ENCODE data around the gene PHF5A.

PHF5A gene

DNA sequence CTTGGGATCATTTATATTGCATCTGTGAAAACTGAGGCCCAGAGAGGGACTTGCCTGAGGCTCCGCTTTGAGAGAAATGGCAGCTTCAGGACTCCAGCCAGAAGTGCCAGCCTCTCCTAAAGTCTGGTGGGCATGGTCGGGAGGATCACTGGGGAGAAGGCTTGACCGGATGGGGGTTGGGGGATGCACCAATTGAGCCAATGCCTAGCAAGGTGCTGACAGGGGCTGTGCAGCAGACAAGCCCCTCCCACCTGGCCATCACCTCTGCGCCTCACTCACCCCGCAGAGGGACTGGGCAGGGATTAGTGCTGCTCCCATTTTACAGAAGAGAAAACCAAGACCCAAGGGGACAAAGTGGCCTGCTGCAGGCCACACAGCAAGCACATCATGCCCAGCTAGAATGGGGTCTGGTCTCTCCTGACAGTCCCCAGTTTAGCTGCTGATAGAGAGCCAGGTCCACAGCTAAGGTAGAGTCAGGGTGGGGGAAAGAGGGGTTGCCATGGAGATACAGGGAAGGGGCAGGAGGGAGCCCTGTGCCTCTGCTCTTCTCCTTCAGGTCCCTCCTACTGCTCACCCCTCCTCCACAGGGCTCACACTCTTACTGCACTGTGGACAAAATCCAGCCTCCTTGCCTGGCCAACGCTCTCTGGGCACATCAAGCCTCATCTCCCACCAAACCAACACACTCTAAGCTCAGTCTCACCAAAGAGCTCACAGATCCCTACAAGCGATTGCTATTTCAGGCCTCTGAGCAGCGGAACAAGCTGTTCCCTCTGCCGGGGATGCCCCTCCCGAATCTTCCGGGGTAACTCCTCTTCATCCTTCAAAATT, 57.3 kb downstream of the PHF5A start:
- peak in 1 of 5 experiments; percentile 20 for DNase-seq

DNA sequence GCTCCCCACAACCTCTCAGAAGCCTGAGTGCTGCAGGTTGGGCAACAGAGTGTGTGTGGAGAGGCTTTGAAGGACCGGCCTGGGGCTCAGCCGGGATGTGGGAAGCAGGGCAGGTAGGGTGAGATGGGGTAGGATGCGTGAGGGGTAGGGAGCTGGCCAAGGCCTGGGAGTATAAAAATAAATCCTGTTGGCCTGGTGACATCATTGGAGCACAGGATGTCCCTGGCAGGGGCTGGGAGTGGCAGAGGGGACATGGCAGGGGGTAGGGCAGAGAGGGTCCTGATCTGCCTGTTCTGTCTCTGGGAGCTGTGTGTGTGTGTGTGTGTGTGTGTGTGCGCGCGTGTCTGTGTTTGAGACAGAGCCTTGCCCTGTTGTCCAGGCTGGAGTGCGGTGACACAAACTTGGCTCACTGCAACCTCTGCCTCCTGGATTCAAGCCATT, 58.2 kb downstream of the PHF5A start:
- no peak for DNase-seq

Data from T-helper 2 cell (primary cell).